Measurements from ENCODE around the gene PIGQ. TPM values are rescaled to one million over a fixed set of nuclear protein-coding genes. Genes with fewer than 3 reads are reported as not detected.

PIGQ gene
- total and polyA plus RNA-seq, 2 donors (not counting 1 experiment from before 2014, with no cell fraction given): 11.2 to 22.3 TPM

DNA sequence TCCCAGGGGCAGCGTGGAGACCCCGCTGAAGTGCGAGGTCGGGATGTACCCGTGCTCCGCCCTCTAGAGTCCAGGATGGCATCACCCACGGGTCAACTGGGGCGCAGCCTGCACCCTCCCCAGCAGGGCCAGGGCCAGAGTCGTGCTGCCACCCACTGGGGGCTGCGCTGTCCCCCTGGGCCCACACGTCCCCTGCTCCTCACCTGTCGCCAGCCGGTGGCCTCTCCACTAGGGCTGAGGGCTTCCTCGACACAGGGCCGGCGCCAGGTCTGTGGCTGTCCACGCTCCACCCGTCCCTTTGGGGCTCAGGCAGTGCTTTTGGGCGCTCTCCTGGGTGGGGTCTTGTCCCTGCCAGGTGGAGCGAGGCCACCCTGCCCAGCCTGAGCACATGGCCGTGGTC is 21.2 kb upstream of the PIGQ start:
- Histone ChIP-seq H2AFZ (ENCODE audit: low read length) (no peak overlapping the region), H3K27ac (ENCODE audit: insufficient read depth, low read length) (no peak overlapping the region), H3K4me2 (ENCODE audit: extremely low read depth, insufficient read depth, low read length) (no peak overlapping the region), H3K4me1 (ENCODE audit: control insufficient read depth, extremely low read depth, insufficient read depth, low read length) (no peaks in the 10 kb centered on the region), H3K4me3 (replicated peaks in 1 of 4; ENCODE audit: control extremely low read depth in 1 of 4, insufficient read depth in 1 of 4, low read depth in 3 of 4, low read length in 4 of 4) (no peak overlapping the region), H3K9ac (ENCODE audit: insufficient read depth, low read length) (no peak overlapping the region), H3K27me3 (ENCODE audit: control insufficient read depth, insufficient read depth, low read length) (no peaks in the 10 kb centered on the region), H3K36me3 (ENCODE audit: control insufficient read depth, insufficient read depth, low read length) (peaks cover 20% of the 10 kb centered on the region), H4K20me1 (ENCODE audit: control insufficient read depth, extremely low read depth, insufficient read depth, low read length) (no peaks in the 10 kb centered on the region), H3K79me2 (ENCODE audit: control insufficient read depth, insufficient read depth, low read length) (peaks cover 14% of the 10 kb centered on the region), H3K9me3 (ENCODE audit: control insufficient read depth, insufficient read depth, low read depth, low read length) (no peaks in the 10 kb centered on the region)
- TF ChIP-seq EZH2 (IDR thresholded peaks at IDR 0.05; ENCODE audit: low read length, missing control alignments): no peak
- TF ChIP-seq, protein P1, sequence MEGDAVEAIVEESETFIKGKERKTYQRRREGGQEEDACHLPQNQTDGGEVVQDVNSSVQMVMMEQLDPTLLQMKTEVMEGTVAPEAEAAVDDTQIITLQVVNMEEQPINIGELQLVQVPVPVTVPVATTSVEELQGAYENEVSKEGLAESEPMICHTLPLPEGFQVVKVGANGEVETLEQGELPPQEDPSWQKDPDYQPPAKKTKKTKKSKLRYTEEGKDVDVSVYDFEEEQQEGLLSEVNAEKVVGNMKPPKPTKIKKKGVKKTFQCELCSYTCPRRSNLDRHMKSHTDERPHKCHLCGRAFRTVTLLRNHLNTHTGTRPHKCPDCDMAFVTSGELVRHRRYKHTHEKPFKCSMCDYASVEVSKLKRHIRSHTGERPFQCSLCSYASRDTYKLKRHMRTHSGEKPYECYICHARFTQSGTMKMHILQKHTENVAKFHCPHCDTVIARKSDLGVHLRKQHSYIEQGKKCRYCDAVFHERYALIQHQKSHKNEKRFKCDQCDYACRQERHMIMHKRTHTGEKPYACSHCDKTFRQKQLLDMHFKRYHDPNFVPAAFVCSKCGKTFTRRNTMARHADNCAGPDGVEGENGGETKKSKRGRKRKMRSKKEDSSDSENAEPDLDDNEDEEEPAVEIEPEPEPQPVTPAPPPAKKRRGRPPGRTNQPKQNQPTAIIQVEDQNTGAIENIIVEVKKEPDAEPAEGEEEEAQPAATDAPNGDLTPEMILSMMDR (conservative IDR thresholded peaks at IDR 0.05 in 1 of 2, IDR thresholded peaks at IDR 0.05 in 1 of 2; ENCODE audit: low read depth in 1 of 2, low read length in 2 of 2): no peak
- DNase-seq (ENCODE audit: low read depth in 2 of 2): no peak

DNA sequence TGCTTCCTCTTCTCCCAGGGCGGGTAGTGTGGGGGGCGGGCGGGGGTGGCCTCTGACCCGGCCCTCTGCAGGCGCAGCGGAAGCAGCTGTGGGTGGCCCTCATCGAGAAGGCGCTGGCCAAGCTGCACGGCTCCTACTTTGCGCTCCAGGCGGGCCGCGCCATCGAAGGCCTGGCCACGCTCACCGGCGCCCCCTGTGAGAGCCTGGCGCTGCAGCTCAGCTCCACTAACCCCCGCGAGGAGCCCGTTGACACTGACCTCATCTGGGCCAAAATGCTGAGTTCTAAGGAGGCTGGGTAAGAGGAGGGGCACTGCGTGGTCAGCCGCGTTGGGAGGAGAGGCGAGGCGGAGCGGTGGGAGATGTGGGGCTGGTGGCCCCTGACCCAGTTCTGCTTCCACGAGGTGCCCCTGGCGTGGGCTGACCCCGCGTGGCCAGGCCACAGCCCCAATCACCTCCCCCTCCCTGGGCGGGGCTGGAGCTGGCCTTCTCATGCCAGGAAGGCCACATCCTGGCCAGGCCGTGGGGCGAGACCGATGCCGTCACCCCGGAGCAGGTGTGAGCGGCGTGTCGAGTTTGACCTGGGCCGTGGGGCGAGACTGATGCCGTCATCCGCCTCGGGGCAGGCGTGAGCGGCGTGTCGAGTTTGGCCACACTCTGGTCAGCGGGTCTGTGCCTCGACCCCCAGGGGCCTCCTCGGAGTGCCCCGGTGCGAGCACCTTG is 20.1 kb upstream of the PIGQ start:
- H3K27me3 ChIP-seq (ENCODE audit: control insufficient read depth, insufficient read depth, low read length): no peaks in the 10 kb centered on the region
- H2AFZ ChIP-seq (ENCODE audit: low read length): no peak overlapping the region
- H3K4me1 ChIP-seq (ENCODE audit: control insufficient read depth, extremely low read depth, insufficient read depth, low read length): no peaks in the 10 kb centered on the region
- TF ChIP-seq, protein P1 (conservative IDR thresholded peaks at IDR 0.05 in 1 of 2, IDR thresholded peaks at IDR 0.05 in 1 of 2; ENCODE audit: low read depth in 1 of 2, low read length in 2 of 2): no peak
- TF ChIP-seq EZH2 (IDR thresholded peaks at IDR 0.05; ENCODE audit: low read length, missing control alignments): no peak
- H3K9me3 ChIP-seq (ENCODE audit: control insufficient read depth, insufficient read depth, low read depth, low read length): no peaks in the 10 kb centered on the region
- H3K27ac ChIP-seq (ENCODE audit: insufficient read depth, low read length): no peak overlapping the region
- H3K79me2 ChIP-seq (ENCODE audit: control insufficient read depth, insufficient read depth, low read length): peaks cover 10% of the 10 kb centered on the region
- no peak overlapping the region for H3K9ac ChIP-seq (ENCODE audit: insufficient read depth, low read length)
- H4K20me1 ChIP-seq (ENCODE audit: control insufficient read depth, extremely low read depth, insufficient read depth, low read length): no peaks in the 10 kb centered on the region
- peaks cover 20% of the 10 kb centered on the region for H3K36me3 ChIP-seq (ENCODE audit: control insufficient read depth, insufficient read depth, low read length)
- H3K4me3 ChIP-seq (replicated peaks in 1 of 4; ENCODE audit: control extremely low read depth in 1 of 4, insufficient read depth in 1 of 4, low read depth in 3 of 4, low read length in 4 of 4): no peak overlapping the region
- no peak overlapping the region for H3K4me2 ChIP-seq (ENCODE audit: extremely low read depth, insufficient read depth, low read length)
- DNase-seq (ENCODE audit: low read depth in 2 of 2): no peak

DNA sequence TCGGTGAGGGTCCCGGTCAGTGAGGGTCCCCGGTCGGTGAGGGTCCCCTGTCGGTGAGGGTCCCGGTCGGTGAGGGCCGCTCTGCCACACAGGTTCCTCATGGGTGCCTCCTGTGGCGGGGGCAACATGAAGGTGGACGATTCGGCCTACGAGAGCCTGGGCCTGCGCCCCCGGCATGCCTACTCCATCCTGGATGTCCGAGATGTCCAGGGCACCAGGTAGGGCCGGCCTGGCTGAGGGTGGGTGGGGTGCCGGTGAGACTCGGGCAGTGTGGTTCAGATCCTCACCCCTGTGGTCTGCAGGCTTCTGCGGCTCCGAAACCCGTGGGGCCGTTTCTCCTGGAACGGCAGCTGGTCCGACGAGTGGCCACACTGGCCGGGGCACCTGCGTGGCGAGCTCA is 18.6 kb upstream of the PIGQ start:
- Histone ChIP-seq H3K4me1 (ENCODE audit: control insufficient read depth, extremely low read depth, insufficient read depth, low read length) (no peaks in the 10 kb centered on the region), H2AFZ (ENCODE audit: low read length) (no peak overlapping the region), H3K79me2 (ENCODE audit: control insufficient read depth, insufficient read depth, low read length) (peaks cover 3% of the 10 kb centered on the region), H3K27me3 (ENCODE audit: control insufficient read depth, insufficient read depth, low read length) (no peaks in the 10 kb centered on the region), H3K9ac (ENCODE audit: insufficient read depth, low read length) (no peak overlapping the region), H3K9me3 (ENCODE audit: control insufficient read depth, insufficient read depth, low read depth, low read length) (no peaks in the 10 kb centered on the region), H4K20me1 (ENCODE audit: control insufficient read depth, extremely low read depth, insufficient read depth, low read length) (no peaks in the 10 kb centered on the region), H3K36me3 (ENCODE audit: control insufficient read depth, insufficient read depth, low read length) (peaks cover 20% of the 10 kb centered on the region), H3K27ac (ENCODE audit: insufficient read depth, low read length) (no peak overlapping the region), H3K4me3 (replicated peaks in 1 of 4; ENCODE audit: control extremely low read depth in 1 of 4, insufficient read depth in 1 of 4, low read depth in 3 of 4, low read length in 4 of 4) (no peak overlapping the region), H3K4me2 (ENCODE audit: extremely low read depth, insufficient read depth, low read length) (no peak overlapping the region)
- no peak for TF ChIP-seq EZH2 (IDR thresholded peaks at IDR 0.05; ENCODE audit: low read length, missing control alignments)
- TF ChIP-seq, protein P1 (conservative IDR thresholded peaks at IDR 0.05 in 1 of 2, IDR thresholded peaks at IDR 0.05 in 1 of 2; ENCODE audit: low read depth in 1 of 2, low read length in 2 of 2): no peak
- no peak for DNase-seq (ENCODE audit: low read depth in 2 of 2)
